Measurements from ENCODE around the gene CDK2.
"Not testable (repeated sequence)": the region's sequence is repeated elsewhere in the genome, so short reads cannot be mapped to it uniquely, and the experiment has no call there.

Gene CDK2

DNA sequence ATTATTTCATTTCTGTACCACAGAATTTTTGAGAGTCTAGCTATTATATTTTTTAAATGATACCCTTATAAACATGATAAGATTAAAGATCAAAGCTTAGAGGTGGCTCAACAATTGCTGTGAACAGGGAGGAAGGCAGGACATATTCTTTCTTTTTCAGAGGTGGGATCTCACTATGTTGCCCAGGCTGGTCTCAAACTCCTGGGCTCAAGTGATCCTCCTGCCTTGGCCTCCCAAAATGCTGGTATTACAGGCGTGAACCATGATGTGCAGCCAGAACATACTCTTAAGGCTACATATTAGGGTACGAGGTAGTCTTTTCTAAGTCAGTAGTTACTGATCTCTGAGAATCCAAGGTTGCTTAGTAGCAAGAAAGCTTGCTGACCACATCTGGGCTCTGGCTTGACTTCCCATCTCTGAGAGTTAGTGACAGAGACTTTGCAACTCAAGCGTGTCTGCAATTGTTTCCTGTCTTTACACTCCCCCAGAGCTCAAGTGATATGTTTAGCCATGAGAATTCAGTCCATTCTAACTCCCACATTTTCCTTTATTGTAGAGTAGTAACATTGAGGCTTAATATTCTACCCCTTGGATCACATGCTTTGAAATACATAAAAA is 15.8 kb downstream of the CDK2 start:
- DNase-seq (ENCODE audit: low read depth): no peak

DNA sequence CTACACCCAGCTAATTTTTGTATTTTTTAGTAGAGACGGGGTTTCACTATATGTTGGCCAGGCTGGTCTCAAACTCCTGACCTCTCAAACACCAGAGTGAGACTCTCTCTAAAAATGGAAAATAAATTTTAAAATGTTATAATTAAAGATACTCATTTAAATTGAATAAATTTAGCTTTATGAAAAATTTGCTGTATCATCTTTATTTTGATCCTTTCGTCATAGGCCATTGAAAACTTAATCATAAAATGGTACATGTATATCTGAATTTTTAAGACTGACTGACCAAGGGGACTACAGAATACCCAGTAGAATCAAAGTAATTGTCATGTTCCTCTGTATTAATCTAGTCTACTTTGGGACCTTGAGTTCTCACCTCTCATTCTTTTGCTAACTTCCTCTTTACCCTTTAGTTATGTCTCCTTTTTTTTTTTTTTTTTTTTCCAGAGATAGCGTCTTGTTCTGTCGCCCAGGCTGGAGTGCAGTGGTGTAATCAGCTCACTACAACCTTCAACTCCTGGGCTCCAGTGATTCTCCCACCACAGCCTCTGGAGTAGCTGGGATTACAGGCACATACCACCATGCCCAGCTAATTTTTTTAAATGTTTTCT is 16.7 kb downstream of the CDK2 start:
- no peak for DNase-seq (ENCODE audit: low read depth)

DNA sequence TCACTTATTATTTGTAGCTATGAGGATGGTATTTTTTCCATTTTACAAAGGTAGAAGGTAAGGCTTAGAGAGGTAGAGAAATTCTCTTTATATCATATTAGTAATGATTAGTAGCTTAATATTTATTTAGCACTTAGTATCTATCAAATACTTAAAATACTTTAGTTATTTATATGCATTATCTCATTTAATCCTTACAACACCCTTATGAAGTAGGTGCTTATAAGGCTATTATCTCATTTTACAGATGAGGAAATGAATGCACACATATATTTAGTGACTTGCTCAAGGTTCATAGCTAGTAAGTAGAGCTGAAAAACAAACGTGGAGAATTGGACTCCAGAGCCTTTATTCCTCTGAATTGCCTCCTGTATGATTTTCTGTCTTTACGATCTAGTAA is 18.2 kb downstream of the CDK2 start:
- no peak for DNase-seq (ENCODE audit: low read depth)

DNA sequence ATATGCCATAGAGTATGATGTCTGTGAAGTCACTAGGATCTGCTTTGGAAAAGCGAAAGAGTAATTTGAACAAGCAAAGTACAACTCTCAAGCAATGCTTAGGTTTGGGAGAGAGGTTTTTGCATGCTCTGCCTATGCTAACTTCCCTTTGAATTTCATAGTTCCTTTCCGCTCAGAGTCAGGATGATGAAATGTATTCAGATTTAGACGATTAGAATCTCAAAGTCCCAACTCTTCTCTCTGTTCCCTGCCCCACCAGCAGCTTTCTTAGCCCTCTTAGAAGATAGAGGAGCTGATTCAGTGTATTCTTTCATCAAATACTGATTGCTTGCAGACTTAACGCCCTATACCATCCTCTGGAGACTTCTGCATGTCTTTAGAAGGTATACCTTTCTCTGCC is 18.7 kb downstream of the CDK2 start:
- DNase-seq (ENCODE audit: low read depth): no peak

DNA sequence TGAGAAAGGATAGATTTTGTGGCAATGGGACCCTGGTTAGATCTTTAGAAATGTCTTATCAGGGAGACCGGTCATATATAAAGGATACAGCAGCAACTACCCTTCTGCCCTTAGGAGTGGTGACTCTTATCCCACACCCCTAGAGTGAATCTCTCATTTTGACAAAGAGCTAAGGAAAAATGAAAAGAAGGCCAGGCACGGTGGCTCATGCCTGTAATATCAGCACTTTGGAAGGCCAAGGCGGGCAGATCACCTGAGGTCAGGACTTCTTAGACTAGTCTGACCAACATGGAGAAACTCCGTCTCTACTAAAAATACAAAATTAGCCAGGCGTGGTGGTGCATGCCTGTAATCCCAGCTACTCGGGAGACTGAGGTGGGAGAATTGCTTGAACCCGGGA is 19.3 kb downstream of the CDK2 start:
- not testable (repeated sequence) for DNase-seq (ENCODE audit: low read depth)

DNA sequence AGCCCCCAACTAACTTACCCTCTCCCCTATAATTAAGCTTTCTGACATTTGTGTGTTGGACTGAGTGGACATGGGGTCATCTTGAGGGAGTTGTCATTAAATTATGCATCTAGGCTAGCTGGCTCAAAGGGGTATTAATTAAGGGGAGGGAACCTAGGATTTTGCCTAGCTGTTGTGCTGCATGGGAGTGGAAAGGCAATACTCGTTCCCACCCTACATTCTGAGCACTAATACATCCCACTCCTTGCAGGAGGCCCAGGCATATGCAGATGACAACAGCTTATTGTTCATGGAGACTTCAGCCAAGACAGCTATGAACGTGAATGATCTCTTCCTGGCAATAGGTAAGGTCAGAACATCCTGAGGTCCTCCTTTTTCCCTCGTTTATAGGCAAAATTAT is 24.5 kb downstream of the CDK2 start:
- no peak for DNase-seq (ENCODE audit: low read depth)

DNA sequence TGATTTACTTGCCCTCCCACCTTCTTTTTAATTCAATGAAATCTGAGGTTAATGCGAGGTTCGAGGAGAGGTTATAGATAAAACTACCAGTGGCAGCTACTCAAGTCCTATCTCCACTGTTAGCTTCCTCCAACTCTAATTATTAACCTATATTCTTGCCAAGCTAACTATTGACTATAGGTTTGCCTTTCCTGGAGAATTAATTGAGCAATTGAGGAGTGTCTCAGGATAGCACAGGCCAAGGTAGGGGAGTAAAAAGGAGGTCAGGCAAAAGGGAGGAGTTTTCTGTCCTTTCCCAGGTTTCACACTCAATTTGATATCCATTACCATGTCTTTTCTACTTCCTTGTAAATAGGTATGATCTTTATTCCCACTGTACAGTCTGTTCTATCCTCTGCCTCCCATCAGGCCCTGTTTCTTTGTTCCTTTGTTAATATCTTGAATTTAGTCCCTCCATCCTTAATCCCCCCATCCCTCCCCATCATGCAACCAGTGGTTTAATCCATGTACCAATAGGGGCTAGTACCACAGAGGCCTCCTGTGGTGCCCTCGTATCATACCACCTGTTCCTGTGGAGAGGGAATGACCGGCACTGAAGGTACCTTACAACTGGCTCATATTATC is 26.7 kb downstream of the CDK2 start:
- no peak for DNase-seq (ENCODE audit: low read depth)

DNA sequence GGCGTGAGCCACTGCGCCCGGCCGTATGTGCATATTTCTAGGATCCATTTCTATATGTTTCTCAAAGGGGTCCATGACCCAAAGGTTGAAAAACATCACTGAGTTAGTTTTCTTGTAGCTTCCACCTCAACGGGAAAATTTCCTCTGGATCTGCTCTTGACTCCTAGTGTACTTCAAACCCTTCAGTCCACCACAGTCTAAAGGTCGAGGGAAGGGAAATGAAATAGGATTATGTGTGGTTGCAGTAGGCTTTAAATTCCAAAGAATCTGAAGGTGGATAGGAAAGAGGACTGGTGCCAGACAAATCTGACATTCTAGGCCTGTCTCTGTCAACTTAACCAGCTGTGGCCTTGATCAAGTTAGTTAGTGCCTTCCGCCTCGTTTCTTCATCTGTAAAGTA is 28.7 kb downstream of the CDK2 start:
- no peak for DNase-seq (ENCODE audit: low read depth)

DNA sequence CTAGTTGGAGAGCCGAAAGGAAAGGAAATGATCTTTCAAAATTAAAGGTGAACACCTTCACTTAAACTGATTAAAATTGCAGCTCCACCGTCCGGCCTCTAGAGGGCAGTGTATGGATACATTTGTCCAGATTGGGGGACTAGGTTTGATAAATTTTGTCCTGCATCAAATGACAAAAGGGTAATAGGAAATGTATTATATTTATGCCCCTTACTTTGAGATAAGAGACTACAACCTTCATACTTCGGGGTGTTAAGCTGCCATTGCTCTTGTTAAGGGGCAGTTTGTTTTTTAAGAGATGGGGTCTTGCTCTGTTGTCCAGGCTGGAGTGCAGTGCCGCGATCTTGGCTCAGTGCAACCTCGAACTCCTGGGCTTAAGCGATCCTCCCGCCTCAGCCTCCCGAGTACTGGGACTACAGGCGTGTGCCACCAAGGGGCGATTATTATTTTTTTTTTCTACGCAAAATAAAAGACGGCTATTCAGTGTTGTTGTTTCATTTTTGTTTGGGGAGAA is 29.6 kb downstream of the CDK2 start:
- no peak for DNase-seq (ENCODE audit: low read depth)

DNA sequence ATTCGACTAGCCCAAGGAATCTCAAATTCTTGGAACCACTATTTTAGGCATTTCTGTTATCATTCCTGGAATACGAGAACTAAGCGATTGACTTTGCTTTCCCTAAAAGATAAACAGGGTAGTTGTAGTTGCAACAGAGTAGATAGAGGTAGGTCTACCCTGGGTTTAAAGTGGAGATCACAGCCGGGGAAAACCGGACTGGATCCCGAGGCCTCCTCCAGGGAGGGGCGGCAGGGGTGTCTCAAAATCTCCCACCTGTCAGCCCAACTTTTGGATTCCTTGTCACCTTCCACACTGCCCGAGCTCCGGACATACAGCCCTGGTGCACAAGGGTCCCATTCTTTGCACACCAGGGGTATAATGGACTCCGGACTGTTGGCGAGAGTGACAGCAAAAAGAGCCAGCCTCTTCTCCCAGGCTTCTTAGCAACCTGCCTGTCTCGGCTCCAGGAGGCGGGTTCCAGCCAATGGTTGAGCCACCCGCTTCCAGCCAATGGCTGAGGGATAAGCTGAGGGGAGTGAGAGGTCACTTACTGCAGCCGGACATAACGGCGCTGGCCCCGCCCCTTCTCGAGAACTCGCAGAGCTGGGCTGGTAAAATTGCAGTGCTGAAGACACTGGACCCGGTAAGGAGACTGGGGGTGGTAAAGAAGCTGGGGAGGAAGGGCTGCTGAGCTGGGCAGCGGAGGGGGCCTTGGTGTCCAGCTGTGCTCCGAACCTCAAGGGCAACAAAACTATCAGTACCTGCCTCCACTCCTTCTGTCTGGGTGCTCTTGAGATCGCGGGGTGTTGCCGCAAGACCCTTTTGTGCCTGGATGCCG is 30.3 kb downstream of the CDK2 start, which contains the start of gene SUOX:
Gene SUOX, plus strand, starts transcription at position 562 of the 820 bp plus-strand sequence. CDS start 4,946 bp downstream, outside the sequence.
- peak; percentile 83 for DNase-seq (ENCODE audit: low read depth)

DNA sequence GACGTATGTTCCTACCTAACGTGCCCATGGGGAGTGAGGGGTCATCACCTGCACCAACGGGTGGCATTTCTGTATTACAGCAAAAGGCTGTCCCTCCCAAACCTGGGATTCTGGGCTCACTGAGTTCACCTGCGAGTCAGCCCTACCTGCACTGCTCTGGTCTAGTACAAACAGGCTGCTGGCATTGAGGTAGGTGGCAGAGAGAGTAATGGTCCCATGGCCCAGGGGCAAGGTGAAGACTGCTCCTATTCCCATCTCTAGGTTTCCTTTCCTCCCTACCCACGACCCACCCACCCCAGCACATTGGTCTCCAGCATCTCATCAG is 30.9 kb downstream of the CDK2 start:
- no peak for DNase-seq (ENCODE audit: low read depth)

DNA sequence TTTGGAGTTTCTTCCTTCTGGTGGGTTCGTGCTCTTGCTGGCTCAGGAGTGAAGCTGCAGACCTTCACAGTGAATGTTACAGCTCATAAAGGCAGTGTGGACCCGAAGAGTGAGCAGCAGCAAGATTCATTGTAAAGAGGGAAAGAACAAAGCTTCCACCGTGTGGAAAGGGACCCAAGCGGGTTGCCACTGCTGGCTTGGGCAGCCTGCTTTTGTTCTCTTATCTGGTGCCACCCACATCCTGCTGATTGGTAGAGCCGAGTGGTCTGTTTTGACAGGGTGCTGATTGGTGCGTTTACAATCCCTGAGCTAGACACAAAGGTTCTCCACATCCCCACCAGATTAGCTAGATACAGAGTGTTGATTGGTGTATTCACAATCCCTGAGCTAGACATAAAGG is 32.9 kb downstream of the CDK2 start:
- not testable (repeated sequence) for DNase-seq (ENCODE audit: low read depth)

DNA sequence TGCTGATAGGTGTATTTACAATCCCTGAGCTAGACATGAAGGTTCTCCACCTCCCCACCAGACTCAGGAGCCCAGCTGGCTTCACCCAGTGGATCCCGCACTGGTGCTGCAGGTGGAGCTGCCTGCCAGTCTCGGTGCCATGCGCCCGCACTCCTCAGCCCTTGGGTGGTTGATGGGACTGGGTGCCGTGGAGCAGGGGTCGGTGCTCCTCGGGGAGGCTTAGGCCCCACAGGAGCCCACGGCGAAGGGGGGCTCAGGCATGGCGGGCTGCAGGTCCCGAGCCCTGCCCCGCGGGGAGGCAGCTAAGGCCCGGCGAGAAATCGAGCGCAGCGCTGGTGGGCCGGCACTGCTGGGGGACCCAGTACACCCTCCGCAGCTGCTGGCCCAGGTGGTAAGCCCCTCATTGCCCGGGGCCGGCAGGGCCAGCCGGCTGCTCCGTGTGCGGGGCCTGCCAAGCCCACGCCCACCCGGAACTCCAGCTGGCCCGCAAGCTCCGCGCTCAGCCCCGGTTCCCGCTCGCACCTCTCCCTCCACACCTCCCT is 33.4 kb downstream of the CDK2 start:
- not testable (repeated sequence) for DNase-seq (ENCODE audit: low read depth)

DNA sequence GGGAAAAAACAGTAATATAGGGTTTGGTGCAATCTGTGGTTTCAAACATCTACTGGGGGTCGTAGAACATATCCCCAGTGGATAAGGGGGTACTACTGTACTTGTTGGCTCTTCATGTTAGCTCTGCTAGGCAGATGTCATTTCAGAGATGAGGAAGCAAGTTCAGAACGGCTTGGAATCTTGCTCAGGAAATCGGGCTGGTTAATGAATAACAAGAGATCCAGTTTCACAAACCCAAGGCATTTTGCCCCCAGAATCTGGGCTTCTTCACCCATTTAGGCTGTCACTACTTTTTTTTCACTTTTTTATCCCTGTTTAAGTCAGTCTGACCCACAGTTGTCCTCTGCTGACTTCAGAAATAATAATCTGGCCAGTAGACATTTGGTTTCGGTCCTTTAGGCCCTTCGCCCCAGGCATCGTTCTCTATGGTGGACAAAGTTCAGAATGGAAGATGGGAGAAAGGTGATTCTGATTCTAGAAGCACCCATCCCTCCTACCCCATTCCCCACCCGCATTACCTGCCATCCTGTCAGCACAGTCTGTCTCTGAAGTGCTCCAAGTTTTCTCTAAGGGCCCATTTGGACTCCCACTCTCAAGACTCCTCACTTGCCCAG is 35.0 kb downstream of the CDK2 start:
- no peak for DNase-seq (ENCODE audit: low read depth)

DNA sequence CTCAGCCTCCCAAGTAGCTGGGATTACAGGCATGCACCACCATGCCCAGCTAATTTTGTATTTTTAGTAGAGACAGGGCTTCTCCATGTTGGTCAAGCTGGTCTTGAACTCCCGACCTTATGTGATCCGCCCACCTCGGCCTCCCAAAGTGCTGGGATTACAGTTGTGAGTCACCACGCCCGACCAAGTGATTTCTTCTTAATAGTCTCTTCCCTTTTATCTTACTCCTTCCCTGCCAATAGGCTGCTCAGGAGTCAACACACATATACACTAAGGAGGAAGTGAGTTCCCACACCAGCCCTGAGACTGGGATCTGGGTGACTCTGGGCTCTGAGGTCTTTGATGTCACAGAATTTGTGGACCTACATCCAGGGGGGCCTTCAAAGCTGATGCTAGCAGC is 36.7 kb downstream of the CDK2 start:
- not testable (repeated sequence) for DNase-seq (ENCODE audit: low read depth)

DNA sequence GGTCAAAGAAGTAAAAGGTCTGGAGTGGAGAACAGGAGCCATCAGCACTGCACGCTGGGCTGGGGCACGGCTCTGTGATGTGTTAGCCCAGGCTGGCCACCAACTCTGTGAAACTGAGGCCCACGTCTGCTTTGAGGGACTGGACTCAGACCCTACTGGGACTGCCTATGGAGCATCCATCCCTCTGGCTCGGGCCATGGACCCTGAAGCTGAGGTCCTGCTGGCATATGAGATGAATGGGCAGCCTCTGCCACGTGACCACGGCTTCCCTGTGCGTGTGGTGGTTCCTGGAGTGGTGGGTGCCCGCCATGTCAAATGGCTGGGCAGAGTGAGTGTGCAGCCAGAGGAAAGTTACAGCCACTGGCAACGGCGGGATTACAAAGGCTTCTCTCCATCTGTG is 37.6 kb downstream of the CDK2 start:
- no peak for DNase-seq (ENCODE audit: low read depth)

DNA sequence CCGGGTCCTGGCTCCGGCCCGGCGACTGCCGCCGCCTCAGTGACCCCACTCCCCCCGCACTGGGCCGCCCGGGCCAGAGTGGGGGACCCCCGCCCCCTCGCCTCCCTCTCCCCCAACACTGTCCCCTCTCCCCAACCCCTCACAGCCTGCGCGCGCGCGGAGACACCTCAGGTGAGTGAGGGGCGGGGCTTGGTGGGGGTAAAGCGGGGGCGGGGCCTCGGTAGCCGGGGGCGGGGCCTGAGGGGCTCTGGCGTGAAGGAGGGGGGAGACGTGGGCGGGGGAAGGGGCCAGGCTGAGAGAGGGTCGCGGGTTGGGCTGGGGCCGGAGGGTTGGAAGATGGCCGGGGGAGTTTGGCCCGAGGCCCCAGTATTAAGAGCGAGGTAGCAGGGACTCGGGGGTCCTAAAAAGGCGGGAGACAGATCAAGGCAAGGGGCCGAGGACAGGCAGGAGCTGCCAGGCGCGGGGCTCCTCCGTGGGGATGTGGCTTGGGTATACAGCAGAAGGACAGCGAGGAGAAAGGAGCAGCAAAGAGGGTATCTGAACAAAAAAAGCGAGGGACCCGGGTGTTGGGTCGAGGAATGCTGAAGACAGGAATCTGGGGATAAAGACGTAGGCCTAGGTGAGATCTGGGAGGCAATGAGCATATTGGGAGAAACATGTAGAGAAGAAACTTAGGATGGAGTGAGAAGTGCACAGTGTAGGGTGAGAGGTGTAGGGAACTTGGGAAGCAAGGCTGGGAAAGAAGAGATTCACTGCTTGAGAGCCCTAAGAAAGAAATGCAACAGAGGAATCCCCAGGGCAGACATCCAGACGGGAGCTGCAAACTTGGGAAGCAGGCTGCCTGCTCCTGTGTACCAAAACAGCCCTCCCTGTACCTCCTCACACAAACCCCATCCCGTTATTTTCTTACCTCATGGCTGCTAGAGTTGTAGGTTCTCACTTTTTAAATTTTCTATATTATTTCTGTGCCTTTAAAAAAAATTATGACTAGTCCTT is 41.2 kb downstream of the CDK2 start:
- no peak for DNase-seq (ENCODE audit: low read depth)

DNA sequence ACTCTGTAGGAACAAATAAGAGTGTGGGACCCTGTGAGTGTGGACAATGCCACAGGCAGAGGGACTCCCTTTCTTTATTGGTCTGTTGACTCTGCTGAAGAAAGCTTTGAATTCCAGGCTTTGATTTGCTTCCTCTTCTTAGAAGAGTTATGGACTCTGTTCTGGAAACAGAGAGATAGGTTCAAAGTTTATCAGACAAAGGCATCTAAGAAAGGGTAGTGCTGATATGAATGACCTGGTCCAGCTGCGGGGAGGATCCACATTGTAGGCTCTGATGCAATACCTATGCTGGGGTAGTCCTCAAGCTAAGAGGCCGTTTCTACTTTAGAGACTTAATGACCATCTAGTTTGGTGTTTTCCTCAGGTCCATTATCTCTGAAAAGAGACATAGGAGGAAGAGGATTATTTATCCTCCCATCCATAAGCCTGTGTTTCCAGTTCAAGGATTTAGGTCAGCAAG is 43.5 kb downstream of the CDK2 start:
- DNase-seq (ENCODE audit: low read depth): no peak

DNA sequence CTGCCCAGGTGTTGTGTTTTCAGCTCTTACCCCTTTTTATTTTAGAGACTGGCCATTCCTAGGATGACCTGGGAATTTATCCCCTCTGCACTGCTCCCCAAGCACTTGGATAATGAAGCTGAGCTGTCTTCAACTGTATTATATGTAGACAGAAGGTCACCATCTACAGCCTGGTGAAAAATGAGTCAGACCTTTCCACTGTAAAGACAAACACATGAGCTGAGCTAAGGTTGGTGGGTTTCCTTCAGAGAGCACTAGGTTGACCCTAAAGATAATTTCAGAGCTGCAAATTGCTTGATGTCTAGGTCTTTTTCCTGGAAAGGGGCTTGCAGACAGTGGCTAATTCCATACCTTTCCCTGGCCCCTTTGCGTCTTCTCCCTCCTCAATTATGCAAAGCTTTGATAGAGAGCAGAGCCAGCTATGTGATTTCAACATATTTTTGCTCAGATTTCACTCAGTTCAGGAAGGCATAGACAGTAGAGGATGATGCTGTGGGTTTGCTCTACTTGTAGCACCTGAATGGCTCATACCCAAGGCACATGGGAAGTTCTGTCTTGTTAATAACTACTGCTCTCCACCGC is 45.0 kb downstream of the CDK2 start:
- DNase-seq (ENCODE audit: low read depth): no peak

DNA sequence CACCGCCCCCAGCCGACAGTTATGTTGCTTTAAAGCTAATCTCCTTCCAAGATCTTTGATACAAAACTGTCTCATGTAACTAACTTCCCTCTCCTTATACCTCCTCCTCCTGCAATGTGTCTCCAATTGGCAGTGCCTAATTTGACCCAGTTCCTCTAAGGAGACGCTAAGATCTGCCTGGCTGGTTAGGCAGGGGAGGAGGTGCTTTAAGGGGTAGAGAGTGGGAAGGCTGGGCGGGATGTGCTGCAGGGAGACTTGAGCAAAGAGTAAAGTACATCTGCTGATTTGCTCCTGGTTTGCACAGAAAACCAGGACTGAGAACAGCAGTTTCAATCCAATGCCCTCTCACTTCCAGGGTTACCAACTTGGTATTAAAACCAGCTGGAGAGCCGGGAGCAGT is 46.9 kb downstream of the CDK2 start:
- no peak for DNase-seq (ENCODE audit: low read depth)
